Neural cell (in vitro differentiated cells): ENCODE measurements around the gene TTF1. TPM values are rescaled to one million over a fixed set of nuclear protein-coding genes. Genes with fewer than 3 reads are reported as not detected.

ENCODE experiments used
- polyA plus RNA-seq: library from polyadenylated mRNA; depleted of rRNA; stranded (reverse); fragments of >200 nt; gene quantifications from 2 replicates; pipeline ENCODE4 v1.2.3, GENCODE V29; 2014
- small RNA-seq, 3 experiments: library from RNA; depleted of rRNA; stranded (forward); fragments of <200 nt; gene quantifications; one replicate each; pipeline ENCODE3, GENCODE V24; 2012

Gene TTF1
- polyA plus RNA-seq, 1 donor from 2014 or later, result 27.1 TPM

Small RNAs within 50 kb of the gene (small RNA-seq; reads per million reads assigned to genes)
- 0 to 1.9 (median 0.10) reads per million in 3 experiments for gene RNU5D-2P

Other genes starting within 250 kb of the TTF1 start
- 0.26 and 0.43 TPM in 2 replicates for gene NTNG2, start 244.8 kb downstream of the TTF1 start, polyA plus RNA-seq
- gene SETX, start 51.9 kb downstream of the TTF1 start, polyA plus RNA-seq, result 32.0 and 37.1 TPM in 2 replicates
- not detected in 2 replicates for gene CFAP77, start 3.4 kb upstream of the TTF1 start, polyA plus RNA-seq
- not detected in 2 replicates for gene BARHL1, start 175.8 kb upstream of the TTF1 start, polyA plus RNA-seq